ENCODE data around the gene ICE1.
"Not testable (repeated sequence)": the region's sequence is repeated elsewhere in the genome, so short reads cannot be mapped to it uniquely, and the experiment has no call there.

ICE1 gene

DNA sequence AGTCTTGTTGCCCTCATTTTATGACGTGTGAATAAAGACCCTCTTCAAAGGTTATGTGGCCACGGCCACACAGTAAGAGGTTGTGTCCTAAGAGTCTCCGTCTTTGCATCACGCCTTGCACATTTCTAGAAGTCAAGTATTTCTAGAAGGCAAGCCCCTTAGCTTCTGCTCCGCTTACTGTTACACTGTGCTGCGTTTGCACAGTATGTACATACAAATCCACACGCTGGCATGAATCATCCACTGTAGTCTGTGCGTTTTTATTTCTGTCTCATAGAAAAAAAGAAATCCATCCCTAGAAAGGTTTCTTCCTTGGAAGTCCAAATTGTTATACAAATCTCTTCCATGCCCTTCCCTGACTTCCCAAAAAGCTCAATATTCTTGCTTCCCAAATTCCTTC is 21.4 kb upstream of the ICE1 start:
- no peak for DNase-seq

DNA sequence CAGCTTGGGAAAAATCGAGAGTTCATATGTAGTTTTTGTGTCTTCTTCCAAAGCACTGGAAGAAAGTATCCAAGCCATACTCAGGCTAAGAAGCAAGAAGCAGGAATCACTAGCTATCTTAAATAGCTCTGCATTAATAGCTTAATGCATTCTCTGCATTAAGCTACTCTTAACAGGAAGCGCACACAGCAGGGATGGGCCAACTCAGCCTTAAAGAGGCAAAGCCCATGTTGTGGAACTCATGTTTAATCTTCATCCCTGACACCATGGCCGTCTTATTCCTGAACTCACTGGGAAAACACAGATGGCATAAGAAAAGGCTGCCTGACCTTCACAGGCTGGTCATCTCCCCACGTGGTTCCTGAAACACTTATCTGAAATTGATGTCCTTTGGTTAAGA is 18.7 kb upstream of the ICE1 start:
- DNase-seq, result no peak

DNA sequence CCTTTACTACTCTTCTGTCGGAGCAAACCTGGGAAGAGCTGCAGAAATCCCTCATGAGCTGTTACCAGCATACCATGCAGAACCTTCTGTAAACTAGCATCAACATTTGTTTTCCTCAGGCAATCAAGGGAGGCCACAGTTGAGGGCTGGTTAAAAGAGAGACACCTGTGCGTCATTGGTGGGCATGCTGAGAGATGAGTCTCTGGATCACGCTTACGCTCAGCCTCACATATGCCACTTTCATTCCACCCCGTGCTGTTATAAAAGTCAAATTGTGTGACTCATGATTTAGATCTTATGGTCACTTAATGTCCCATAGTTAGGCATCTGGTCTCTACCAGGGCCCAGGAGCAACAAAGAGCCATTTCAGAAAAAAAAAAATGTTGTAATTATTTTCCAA is 18.1 kb upstream of the ICE1 start:
- DNase-seq, result no peak

DNA sequence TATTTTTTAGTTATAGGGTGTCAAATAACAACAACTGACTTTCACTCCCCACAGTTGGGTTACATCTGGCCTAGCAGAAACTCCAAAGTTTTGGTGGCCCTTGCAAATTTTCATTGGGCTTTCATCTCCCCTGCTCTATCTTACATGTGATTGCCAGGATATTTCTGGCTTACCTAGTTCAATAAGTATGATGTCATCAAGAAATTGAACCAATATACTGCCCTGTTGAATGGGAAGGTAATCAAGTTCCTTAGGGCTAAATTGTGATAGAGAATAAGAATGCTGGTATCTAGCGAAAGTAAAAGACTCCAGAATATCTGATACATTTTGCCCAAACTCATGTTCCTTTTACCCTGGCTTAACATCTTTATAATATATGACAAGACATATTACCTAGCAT is 17.0 kb upstream of the ICE1 start:
- no peak for DNase-seq

DNA sequence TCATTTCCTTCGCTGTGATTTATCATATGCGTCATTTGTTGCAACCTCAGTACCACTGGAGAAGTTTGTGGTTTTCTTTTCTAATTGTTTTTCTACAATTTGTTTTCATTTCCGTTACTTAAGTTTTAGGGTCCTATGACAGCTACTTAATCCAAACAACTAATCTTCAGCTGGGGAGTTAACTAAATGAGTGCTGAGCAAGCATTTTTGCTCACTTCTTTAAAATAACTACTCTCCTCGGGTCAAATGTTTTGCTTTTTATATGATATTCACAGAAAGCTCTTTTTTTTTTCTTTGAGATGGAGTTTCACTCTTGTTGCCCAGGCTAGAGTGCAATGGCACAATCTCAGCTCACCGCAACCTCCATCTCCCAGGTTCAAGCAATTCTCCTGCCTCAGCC is 14.6 kb upstream of the ICE1 start:
- no peak for DNase-seq

DNA sequence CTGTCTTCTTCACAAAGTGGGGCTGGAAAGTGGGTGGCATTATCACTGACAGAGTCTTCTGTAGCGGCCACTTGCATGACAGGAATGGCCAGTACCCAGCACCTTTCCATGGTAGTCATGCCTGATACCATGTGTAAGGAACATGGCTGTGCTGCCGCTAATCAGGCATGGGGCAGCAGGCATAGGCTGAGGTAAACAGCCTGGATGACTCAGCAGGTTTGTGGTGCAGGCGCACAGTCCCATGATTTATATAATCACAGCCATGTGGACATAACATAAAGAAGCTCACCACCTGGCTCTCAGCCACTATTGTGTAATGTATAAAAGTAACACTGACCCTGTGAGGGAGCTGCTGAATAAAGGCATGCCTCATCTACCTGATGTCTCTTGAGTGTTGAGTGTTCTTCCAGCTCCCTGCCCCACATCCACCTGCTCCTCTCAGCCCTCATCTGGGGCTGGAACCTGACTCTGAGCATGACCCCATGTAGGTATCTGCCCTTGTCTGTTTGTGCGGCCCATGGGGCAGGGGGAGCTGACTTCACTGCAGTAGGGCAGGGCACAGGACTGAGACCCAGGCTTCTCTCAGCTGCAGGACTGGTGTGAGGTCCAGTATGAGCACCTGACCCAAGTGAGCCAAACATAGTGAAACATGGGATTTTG is 13.2 kb upstream of the ICE1 start:
- DNase-seq, result no peak

DNA sequence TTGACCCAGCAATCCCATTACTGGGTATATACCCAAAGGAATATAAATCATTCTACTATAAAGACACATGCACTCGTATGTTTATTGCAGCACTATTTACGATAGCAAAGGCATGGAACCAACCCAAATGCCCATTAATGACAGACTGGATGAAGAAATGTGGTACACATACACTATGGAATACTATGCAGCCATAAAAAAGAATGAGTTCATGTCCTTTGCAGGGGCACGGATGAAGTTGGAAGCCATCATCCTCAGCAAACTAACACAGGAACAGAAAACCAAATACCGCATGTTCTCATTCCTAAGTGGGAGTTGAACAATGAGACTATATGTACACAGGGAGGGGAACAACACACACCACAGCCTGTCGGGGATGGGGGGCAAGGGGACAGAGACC is 8.6 kb upstream of the ICE1 start:
- not testable (repeated sequence) for DNase-seq

DNA sequence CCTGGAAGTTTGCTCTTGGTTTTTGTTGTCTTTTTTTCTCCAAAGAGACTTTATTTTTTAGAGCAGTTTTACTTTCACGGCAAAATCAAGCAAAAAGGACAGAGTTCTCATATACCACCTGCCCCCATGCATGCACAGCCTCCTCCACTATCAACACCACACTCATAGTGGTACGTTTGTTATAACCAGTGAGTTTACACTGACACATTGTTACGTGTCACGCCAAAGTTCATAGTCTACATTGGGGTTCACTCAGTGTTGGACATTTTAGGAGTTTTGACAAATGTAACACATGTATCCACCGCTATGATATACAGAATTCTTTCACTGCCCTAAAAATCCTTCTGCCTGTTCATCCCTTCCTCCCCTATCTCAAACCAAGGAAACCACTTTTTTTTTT is 7.5 kb upstream of the ICE1 start:
- DNase-seq, result no peak

DNA sequence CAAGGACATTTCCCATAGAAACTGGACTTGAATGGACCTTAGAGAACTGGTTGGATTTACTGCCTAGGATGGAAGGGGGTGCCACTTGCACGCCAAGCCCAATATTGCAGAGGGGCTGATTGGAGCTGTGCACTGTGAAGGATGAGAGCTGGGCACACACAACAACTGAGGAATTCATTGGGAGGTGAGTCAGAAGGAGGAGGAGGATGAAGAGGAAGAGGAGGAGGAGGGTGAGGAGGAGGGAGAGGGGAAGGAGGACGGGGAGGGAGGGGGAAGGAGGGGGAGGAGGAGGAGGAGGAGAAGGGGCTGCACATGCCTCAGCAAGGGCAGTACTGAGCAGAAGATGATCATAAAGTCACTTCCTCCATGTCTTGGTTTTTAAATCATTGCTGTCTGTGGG is 5.7 kb upstream of the ICE1 start:
- no peak for DNase-seq

DNA sequence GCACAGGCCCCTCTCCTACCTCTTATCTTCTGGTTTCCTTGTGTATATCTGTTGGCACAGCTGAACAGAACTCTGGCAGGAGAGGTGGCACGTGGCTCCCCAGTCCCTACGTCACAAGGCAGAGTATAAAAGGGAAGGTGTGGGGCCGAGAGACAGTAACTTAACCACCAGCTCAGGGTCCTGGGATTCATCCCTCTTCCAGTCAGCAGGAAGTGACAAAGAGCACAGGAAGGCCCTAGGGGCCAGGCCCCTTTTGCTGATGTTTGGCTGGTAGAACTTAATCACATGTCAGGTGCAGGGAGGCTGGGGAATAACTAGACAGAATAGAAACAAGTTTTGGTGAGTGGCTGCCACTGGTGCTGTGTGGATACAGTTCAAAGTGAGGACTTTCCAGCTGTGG is 4.5 kb upstream of the ICE1 start:
- no peak for DNase-seq

DNA sequence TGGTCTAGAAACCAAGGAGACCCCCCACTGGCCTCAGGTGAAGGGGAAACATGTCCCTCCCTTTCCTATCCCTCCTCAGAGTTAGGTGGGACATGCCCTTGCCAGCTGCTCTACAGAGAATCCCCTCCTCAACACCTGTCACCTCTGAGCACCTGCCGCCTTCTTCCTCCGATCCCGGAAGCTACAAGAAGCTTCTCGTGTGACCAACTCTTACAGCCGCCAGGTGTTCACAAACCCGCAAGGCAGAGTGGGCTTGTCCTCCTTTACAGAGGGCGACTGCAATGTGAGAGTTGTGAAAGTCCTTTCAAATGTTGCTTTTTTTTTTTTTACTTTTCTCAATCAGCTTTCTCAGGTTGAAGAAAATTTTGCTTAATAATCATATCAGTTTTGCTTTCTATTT is 3.7 kb upstream of the ICE1 start:
- DNase-seq, result no peak

DNA sequence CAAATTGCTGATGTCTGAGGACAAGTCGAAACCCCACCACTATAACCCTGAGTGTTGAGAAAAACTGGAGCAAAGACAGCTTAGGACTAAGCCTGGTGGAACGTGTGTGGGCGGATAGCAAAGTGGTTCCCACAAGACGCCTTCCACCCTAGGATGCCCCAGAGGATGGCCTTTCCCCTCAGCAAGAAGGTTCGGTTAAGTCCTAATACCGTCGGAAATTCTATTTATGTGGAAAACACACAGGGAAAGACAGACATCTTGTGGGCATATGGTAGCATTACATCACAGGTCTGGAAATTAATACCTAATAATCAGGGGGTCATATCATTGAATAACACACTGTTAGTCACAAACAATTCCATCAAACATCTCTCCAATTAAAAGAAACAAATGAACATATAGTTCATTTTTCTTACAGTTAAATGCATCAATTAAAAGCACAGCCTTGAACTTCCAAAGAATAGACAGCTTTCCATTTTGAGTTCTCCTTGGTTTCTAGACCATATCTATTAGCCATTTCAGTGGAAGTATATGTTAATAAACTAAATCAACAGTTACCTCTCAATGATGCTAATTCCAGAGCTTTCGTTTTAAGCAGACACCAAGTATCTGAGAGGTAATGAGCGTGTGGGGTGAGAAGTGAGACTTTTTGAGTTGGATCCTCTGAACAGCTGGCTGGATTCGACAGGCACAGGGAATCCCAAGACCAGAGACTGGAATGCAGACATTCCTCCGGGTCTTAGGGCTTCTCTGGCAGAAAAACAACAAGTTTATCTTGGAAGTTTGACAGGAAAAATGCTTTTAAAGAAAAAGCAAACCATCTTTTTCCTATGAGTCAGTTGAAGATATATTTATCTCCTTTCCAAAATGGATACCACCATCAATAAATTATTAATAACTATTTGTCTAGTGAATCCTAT is 2.9 kb upstream of the ICE1 start:
- peak; percentile 5 for DNase-seq

DNA sequence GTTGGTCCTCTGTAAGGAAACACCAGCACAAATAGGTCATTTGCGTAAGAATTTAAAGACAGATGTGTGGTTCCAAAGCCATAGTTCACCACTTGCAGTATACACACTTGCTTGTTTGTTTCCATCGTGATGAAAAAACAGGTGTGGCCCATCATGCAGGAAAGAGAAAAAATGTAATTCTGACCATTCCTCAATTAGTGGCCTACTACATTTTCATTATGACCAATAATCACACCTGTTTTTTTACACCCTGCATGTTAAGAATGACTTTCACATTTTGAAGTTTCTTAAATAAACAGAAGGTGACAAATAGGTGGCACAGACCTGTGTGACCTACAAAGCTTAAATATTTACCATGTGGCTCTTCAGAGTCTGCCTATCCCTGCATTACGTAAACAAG is 2.2 kb upstream of the ICE1 start:
- no peak for DNase-seq

DNA sequence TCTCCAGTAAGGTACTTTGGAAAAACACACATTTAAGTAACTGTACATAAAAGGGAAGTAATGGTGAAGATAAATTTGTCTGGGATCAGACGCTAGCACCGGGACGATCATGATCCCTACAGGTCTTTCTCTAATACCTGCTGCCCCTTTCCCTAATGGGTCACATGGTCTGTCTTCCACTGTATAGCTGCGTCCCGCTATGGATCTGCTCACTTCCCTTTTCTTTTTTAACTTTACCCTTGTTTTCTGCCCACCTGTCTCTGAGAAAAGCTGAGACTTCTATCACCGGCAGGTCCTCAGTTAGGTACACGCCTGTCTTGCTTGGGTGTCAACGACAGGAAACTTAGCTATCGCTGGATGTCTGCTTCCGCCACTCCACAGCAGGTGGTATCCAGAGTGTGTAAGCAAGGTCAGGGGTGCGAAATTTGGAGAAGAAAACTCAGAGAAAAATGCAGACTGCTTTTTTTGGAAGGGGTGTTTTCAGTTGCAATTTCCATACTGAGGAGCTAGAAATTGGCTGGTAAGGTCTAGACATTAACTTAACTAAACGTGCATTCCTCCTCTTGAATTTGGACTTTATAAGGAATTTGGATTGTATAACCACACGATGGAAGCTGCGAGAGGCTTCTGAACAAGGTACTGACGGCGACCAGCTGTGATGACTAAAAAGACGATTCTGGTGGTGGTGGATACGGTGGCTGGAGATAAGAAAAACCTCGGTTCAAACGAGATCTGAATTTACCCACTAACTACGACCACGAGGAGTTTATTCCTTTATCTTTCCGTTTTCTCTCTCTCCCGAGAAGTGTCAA is 1.1 kb upstream of the ICE1 start:
- DNase-seq, result peak; percentile 39

DNA sequence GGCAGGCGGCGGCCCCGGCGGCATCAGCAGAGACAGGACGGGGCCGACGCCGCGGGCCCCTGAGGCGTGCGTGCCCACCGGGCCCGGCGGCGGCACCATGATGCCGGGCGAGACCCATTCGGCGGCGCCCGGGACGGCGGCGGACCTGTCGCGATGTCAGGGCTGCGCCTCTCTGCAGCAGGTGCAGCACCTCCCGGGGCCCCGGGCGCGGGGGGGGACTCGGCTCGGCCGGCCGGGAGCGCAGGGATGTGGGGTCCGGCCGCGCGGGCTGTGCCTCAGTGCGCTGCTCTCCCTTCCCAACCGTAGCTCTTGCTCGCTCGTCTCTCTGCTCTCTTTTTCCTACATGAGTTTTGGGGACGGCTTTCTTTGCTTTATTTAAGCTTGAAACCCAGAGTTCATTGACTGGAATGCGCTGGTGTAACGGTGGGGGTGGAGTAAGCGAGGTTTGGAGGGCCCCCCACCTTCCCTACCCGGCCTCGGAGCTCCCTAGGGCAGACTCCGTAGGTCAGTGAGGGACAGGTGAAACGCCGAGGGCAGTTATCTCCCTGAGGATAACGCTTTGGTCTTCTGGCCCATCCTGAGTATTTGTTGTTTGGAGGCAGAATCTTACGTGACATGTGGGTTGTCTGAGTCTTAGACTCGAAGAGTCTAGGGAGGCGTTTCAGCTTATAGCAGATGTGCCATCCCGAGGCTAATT is 490 bp downstream of the ICE1 start:
- DNase-seq, result no peak

DNA sequence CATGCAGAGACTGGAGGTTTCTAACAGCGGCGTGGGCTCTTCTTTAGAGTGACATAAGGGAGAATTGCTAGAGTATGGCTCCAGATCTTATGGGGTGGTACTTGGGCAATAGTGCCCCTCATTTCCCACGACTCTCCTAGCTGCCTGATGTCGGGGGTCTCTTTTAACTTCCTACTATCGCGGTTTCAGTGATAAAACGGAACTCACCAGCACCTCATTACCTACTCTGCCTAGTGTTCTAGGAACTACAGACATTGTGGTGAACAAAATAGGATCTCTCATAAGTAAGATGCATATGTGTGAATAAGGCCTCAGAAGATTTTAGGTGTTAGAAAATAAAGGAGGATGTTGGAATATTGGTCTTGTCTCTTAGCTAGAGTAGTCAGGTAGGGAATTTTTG is 1.1 kb downstream of the ICE1 start:
- DNase-seq, result no peak

DNA sequence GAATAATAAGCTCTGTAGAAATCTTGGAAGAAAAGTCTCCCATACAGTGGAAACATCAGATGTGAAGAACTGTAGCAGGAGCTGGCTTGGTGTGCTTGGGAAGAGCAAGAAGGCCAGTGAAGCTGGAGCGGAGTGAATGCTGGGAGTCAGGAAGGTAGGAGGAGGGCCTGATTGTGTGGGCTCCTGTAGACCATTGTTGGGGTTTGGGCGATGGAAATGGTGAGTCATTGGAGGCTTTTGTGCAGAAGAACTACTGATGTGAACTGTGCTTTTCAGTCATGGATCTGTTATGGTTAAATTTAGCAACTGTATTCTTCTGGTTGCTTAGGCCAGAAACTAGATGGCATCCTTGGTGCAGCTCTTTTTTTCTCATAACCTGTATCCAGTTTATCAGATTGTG is 2.3 kb downstream of the ICE1 start:
- DNase-seq, result peak; percentile 43

DNA sequence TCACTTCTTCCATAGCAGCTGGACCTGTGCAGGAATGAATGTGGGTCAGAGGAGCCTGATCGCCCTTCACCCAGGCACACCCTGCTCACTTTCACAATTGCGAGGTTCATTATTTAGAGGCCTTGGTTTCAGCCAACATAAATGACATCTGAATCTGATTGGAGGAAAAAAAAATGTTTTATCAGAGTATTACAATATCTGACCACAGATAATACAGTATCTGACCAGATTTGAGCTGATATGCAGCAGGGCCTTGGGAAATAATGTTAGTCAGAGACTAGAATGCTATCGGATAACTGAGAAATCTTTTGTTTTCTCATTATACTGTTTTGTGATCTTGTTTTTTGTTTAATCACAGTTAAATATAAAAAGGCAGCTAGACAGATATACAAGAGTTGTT is 7.7 kb downstream of the ICE1 start:
- DNase-seq, result no peak

DNA sequence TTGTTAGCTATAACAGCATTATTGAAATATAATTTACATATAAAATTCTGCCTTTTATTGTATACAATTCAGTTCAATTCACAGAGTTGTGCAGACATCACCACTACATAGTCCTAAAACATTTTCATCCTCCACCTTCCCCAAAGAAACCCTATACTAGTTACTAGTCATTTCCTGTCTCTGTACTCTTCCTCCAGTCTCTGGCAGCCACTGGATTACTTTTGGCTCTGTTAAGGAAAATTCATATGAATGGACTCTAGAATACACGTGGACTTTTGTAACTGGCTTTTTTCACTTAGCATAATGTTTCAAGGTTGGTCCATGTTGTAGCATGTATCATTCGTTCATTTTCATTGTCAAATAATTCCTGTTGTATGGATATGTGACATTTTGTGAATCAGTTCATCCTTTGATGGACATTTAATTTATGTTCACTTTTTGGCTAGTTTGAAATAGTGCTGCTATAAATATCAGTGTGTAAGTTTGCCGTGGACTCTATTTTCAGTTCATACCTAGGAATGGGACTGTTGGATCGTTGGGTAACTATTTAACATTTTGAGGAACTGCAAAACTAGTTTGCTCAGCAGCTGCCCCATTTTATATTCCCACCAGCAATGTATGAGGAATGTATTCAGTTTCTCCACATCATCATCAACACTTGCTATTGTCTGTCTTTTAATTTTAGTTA is 9.7 kb downstream of the ICE1 start:
- DNase-seq, result no peak

DNA sequence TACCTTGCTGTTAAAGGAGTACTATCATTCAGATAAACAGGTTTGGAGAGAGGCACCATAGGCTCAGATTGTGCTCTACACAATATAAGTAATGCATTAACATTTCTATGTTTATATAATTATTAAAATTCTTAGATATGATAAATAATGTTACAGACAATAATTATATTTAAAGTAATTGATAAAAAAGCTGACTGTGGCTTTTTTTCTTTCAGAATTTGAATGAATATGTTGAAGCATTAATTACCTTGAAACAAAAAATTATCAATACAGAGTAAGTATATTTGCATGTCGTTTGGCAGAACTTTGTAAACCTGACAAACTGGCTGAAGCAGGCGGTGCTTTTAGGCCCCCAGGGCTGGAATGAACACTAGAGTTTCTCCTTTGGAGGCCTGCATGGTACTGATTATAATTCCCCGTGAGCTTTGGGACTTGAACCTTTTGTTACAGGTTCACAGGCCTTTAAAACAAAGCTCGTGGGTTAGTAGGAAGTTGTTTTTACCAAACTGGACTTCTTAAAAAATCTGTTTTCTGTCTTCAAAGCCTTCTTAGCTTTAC is 13.8 kb downstream of the ICE1 start:
- no peak for DNase-seq

DNA sequence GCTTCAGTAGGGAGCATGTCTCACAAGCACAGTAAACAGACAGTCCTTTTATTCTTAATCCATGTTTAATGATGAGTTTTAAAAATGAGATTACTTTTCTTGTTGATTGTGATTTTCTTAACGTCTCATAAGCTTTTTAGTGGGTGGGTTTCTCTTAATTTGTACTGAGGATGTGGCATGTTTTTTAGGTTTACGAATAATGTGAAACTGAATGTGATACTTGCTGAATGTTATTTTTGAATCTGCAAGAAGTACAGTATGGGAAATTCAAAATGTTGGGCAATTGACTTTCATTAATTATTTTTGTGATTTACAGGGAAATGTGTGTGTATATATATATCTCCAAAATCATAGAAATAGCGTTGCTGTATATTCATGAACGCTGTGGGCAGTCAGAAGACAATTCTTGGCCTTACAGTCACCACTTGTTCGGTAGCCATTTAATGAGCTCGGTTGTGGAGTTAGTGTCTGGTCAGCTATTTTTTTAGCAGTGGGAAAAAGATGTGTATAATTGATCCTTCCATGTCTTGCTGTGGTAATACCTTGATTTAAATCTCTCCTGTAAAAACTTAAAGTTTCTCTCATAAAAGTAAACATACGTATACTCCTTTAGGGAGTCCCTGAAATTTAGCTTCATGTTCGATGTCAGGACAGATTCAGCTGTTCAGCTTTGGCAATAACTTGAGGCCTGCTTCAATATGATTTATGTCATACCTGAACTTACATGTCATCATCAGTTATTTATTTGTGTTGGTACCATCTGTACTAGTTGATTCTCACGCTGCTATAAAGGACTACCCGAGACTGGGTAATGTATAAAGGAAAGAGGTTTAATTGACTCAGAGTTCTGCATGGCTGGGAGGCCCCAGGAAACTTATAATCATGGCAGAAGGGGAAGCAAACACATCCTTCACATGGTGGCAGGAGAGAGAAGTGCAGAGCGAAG is 15.0 kb downstream of the ICE1 start:
- DNase-seq, result no peak

All from activated CD4-positive, alpha-beta T cell treated with anti-CD3 and anti-CD28 coated beads, Interleukin-2, amount 50 U/mL, for 16 hours (primary cell).